HG02840 (cell line): ENCODE results near the gene FOXE3.

ENCODE experiments used
- ATAC-seq: cut with Tn5 transposase; IDR thresholded peaks from one replicate; pipeline ENCODE4 v1.9.1; 2021; ENCODE audit warnings: mild to moderate bottlenecking, moderate library complexity, moderate number of reproducible peaks; ENCODE audit not compliant: unreplicated experiment, low FRiP score

Gene FOXE3

DNA sequence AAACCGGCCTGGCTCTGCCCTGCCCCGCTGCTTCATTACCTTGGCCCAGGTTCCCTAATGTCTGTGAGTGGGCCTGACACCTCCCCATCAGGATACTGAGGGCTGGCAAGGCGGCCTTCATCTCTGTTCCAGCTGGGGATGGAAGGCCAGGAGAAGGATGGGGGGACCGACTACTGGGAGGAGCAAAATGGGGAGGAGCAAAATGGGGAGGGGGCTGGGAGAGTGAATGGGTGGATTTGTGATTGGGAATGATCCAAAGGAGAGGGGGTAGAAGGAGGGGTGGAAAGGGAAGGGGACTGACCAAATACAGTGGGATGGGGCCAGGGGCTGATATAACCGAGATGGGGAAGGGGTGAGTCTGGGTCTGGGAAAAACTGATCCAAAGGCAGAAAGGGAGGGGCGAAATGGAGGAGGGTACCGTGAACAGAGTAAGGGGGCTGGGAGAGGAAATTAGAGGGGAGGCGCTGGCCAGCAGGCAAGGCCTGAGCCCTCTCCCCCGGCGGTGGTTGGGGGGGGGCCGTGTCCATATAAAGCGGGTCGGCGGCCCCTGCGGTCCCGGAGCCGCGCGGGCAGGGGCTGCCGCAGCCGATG is at the start of gene FOXE3:
Gene FOXE3 (plus strand): TSS at position 558 of the 591 bp plus-strand sequence. CDS start 31 bp downstream, at position 589.
- no peak for ATAC-seq

DNA sequence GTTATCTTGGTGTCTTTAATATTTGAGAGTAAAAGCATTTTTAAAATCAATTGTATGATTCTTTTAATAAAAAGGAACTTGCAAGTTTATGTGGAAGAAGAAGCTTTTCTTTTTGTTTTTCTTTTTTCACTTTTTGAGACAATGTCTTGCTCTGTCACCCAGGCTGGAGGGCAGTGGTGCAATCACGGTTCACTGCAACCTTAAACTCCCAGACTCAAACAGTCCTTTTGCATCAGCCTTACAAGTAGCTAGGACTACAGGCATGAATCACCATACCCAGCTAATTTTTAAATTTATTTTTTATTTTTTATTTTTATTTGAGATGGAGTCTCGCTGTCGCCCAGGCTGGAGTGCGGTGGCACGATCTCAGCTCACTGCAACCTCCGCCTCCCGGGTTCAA is 48.4 kb upstream of the FOXE3 start:
- ATAC-seq = no peak

DNA sequence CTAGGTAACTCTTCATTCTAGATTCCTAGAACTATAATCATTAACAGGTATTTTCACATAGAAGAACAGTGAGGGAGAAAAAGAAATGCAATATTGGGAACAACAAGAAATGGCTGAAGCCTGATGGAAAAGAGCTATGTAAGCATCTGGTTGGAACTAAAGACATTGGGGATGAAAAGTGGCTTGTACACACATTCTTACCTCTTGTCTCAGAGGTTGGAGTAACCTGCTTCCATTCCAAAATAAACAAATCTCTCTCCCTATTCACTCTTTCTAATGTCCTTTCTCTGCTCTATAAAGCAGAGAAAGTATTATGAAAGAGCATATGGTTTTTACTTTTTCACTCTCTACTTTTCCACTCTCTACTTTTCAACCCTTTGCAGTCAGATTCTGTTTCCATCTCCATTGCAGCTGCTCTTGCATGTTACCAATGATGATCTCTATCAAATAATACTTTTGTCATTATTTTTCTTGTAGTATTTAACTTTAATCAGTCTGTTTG is 45.0 kb upstream of the FOXE3 start:
- no peak for ATAC-seq

DNA sequence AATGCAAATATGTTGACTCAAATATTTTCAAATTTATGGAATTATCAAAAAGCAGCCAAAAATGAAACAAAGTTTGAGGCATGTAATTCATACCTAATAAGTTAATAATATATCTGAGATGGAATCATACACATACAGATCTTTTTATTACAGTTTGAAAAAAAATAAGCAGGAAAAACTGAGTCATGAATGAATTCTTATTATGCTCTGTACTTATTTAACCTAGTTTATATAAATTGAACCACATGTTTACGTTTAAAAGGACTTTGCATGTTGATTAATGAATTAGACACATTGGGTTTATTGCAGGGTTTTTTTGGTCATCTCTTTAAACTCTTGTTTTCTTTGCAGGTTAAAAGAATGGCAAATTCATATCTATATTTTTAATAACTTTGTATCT is 41.6 kb upstream of the FOXE3 start:
- ATAC-seq = no peak

GRCh38 chr1:47378147-47378546 is 37.9 kb upstream of the FOXE3 start:
- no peak for ATAC-seq

DNA sequence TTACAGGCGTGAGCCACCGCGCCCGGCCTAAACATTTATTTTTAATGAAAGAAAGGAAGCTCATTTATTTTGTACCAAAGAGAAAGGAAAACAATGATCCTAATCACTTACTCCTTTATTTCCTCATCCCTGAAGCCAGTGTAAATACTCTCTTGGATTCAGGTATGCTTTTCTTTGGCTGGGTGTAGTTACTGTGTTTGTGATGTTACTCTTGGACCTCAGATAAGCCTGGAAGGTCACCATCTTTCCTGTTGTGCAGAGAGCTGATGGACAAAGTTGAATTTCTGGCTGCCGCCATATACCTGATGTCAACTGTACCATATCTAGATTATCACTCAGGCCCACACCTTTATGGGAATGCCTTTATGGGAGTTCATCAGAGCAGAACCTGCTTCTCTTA is 35.4 kb upstream of the FOXE3 start:
- no peak for ATAC-seq

DNA sequence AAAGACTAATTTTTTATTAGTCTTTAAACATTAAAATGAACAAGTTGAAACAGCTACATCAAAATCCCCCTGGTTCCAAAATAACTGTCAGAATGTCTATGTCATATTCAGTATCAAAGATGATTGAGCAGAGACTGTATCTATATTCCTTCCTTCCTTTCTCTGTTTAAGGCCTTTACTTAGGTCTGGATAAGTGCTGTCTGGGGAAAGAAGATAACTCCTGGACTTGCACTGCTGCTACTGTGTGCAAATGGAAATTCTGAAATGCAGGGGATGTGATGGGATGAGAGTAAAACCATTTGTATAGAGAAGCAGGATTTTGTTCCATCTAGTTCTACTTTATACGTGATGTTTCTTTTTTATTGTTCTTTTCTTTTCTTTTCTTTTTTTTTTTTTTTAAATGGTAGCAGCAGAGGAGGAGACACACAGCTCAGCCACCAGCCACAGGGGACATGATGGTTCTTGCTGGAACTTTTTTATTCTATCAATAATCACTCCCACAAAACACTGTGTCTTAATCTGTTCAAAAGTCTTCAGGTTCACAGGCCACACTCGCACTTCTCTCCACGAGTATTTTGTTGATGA is 33.6 kb upstream of the FOXE3 start:
- ATAC-seq = no peak

DNA sequence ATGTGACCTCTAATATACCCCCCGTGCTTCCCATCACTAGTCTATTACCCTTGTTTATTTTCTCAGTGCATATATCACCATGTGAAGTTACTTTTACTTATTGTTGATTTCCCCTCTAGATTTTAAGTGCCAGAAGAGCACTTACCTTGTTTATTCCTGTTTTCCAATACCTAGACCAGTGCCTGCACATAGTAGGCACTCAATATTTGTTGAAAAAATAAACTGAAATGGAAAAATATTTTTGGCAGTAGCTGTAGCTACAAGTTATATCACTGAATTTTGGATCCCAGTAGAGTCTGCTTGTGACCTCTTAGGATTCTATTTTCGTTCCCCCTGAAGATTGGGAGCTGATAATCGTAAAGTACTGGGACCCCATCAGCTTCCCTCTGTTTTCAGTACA is 32.0 kb upstream of the FOXE3 start:
- no peak for ATAC-seq

DNA sequence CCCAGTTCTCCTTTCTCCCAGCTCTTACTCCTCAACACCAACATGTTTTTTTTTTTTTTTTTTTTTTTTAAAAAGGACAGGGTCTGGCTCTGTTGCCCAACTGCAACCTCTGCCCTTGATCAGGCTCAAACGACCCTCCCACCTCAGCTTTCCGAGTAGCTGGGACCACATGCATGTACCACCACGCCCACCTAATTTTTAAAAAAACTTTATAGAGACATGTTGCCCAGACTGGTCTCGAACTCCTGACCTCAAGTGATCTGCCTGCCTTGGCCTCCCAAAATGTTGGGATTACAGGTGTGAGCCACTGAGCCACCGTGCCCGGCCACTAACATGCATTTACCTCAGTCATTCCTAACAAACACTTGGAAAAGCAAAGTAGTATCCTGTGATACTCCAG is 31.1 kb upstream of the FOXE3 start:
- ATAC-seq = no peak

GRCh38 chr1:47386268-47386667 is 29.8 kb upstream of the FOXE3 start:
- ATAC-seq = no peak

DNA sequence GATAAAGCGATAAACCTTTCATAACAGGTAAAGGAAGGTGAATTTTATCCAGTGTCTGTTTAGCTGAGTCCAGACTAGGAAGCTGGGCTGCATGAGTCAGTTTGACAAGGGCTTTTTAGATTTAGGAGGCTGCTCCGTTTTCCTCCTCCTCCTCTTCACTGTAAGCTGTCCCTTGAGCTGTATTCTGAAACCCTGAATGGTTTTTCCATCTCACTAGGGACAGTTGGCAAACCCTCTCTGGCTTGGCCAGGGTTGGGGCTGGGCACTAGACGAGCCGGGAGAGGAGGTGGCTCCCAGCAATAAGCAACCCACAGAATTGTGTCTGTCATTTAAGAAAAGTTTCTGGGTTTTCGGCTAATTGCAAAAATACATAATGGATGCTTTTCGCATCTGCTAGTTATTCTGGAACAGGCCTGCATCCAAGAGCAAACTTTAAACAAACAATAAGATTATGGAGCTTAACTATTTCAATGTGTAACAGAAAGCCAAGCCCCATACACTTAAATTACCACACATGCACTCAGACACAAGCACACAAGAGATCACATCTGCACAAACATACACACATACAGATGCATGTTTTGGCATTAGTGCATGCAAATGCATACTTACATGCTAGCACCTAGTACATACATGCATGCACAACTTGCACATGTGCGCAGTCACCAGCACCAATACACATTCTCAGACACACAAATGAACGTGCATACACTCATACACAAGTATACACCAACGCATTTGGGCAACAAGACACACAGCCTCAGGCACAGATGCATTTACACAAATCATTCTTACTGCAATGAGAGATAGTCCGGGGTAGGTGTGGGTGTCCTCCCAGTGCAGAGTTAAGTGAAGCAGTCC is 27.8 kb upstream of the FOXE3 start:
- ATAC-seq = no peak

DNA sequence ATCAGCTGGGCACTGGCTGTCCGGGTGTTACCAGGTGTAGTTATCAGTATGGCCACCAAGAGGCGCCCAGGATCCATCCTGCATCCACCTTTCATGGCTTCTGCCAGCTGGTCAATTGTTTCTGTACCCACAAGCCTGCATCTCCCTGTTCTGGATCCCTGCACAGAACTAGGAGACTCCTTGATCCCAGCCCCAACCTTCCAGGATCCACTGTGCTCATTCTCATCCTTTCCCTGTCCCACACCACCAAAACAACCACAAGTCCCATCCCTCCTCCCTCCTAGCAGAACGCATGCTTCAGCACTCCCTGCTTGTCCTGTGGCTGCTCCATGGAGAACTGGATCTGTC is 27.2 kb upstream of the FOXE3 start:
- ATAC-seq = no peak

- ATAC-seq = no peak
Measured at GRCh38 chr1:47389731-47390130, 26.4 kb upstream of the FOXE3 start.

DNA sequence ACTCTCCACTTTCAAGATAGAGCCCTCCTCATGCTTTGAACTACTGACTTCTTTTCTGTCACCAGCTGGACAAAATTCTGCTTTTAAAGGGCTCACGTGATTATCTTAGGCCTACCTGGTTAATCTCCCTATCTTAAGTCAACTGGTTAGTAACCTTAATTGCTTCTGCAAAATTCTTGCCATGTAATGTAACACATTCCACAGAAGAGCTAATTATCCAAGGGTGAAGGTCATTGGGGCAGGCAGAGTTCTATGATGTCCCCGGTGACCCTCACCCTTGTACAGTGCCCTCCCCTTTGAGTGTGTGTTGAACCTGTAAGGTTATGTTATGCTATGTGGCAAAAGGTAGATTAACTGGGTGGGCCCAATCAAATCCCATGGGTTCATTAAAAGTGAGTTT is 25.2 kb upstream of the FOXE3 start:
- no peak for ATAC-seq

DNA sequence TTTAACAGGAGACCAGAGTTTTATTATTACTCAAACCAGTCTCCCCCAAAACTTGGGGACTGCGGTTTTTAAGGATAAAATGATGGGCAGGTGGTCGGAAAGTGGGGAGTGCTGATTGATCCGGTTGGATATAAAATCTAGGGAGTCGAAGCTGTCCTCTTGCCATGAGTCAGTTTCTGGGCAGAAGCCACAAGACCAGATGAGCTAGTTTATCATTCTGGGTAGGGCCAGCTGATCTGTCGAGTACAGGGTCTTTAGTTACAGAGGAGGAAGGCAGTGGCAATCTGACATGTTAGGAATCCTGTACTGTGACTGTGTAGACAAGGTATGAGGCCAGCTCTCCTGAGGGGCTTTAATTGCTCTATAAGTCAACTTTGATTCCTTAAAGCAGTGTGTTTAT is 22.9 kb upstream of the FOXE3 start:
- no peak for ATAC-seq

- ATAC-seq = no peak
Measured at GRCh38 chr1:47395433-47395832, 20.7 kb upstream of the FOXE3 start.

GRCh38 chr1:47396671-47397196 is 19.4 kb upstream of the FOXE3 start:
- ATAC-seq = no peak

GRCh38 chr1:47399138-47399845 is 16.8 kb upstream of the FOXE3 start:
- ATAC-seq = no peak

GRCh38 chr1:47399846-47400155 is 16.3 kb upstream of the FOXE3 start:
- no peak for ATAC-seq

DNA sequence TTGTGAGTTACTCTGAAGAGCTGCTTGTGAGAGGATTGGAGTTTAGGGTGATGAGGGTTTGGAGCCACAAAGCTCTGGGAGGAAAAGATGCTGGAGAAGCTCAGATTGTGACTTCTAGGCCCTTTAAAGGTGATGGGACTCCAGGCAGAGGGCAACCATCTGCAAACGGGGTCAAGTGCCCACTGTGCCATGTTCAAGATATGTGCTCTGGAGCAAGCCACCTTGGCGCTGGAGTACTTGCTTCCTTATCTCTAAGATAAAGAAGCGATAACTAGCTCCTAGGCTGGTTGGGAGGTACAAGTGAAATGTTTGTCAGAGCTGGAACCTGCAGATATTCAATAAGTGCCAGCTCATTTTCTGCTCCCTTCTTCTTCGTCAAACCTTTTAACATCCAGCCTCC is 14.3 kb upstream of the FOXE3 start:
- no peak for ATAC-seq

- ATAC-seq = no peak
Measured at GRCh38 chr1:47402591-47402990, 13.5 kb upstream of the FOXE3 start.
